ENCODE data around the gene ELK3. TPM values are rescaled to one million over a fixed set of nuclear protein-coding genes. Genes with fewer than 3 reads are reported as not detected.

The ELK3 gene
- total and polyA plus RNA-seq, 9 of the 15 experiments (the other 6 are each of a cell fraction or from before 2014, with no cell fraction given) = 1.5 to 5.5 (median 2.9) TPM

- DNase-seq (ENCODE audit: extremely low read depth in 1 of 4, low spot score in 3 of 4) = no peak
- FAIRE-seq = no peak
- Histone ChIP-seq H3K79me2 (ENCODE audit: control insufficient read depth, insufficient read depth, low read length) (no peaks in the 10 kb centered on the region), H3K27me3 (ENCODE audit: control insufficient read depth in 2 of 2, insufficient read depth in 2 of 2, low read length in 2 of 2) (no peaks in the 10 kb centered on the region; a peak in 1 of 5 replicates), H3K4me2 (ENCODE audit: insufficient read depth, low read length) (no peak overlapping the region), H2AFZ (ENCODE audit: low read depth, low read length) (no peak overlapping the region), H3K4me1 (replicated peaks in 1 of 2; ENCODE audit: control insufficient read depth in 2 of 2, insufficient read depth in 2 of 2, low read length in 2 of 2) (peaks cover 6 to 11% of the 10 kb centered on the region in 2 experiments; a peak in 4 of 5 replicates), H3K9me1 (ENCODE audit: control insufficient read depth, insufficient read depth, low read length) (no peaks in the 10 kb centered on the region), H3K9me3 (replicated peaks; ENCODE audit: control insufficient read depth, insufficient read depth, low read depth, low read length) (no peaks in the 10 kb centered on the region), H3K9ac (ENCODE audit: insufficient read depth in 1 of 2, low read depth in 2 of 2, low read length in 2 of 2) (no peak overlapping the region), H4K20me1 (replicated peaks; ENCODE audit: control insufficient read depth, insufficient read depth, low read length) (no peaks in the 10 kb centered on the region), H3K27ac (ENCODE audit: extremely low read depth, low read depth, low read length) (no peak overlapping the region), H3K36me3 (ENCODE audit: control insufficient read depth, insufficient read depth, low read length) (no peaks in the 10 kb centered on the region), H3K4me3 (no peak overlapping the region)
- TF ChIP-seq FOSL1 (tag; conservative IDR thresholded peaks at IDR 0.05) (peak; percentile 80), STAT6 (CRISPR knock-in tag; IDR thresholded peaks at IDR 0.05) (no peak), SAP30 (IDR thresholded peaks at IDR 0.05; ENCODE audit: borderline replicate concordance, insufficient read depth, low read depth, low read length, poor library complexity, severe bottlenecking) (no peak), POLR2AphosphoS2 (IDR thresholded peaks at IDR 0.05; ENCODE audit: low read length) (no peak), TFAP4 (CRISPR knock-in tag; IDR thresholded peaks at IDR 0.05; ENCODE audit: borderline replicate concordance) (0 out of 2 replicates have a peak, but pooled peaks have one; percentile 35), STAT5A (IDR thresholded peaks at IDR 0.05; ENCODE audit: borderline replicate concordance, low read length) (no peak)
- in situ Hi-C loops (cut with MboI) (no loop called here), intact Hi-C loops (cut with micrococcal nuclease) (no loop called here)
- WGBS (ENCODE audit: insufficient coverage, low coverage, missing lambda C conversion rate) = 32% methylated on average over 9 of the region's 9 CpGs
- ATAC-seq = no peak; the same call in 2 of the 3 replicates
- BruUV-seq (replicated peaks) = no TSS peak
- POLR2A ChIA-PET = no interaction called here
- CTCF ChIA-PET (ENCODE audit: low intra/inter-chr PET ratio) = no interaction called here
Measured at GRCh38 chr12:96237465-96238077, 43.4 kb downstream of the ELK3 start.
